ENCODE data around the gene FBXL3.

- no peak for TF ChIP-seq CTCF (IDR thresholded peaks at IDR 0.05)
- no peak for TF ChIP-seq POLR2A (IDR thresholded peaks at IDR 0.05)
- no peak for TF ChIP-seq POLR2AphosphoS5 (IDR thresholded peaks at IDR 0.05)
These were observed 55.7 kb downstream of the FBXL3 start for GRCh38 chr13:76971215-76971614.
